ENCODE measurements around the gene TBR1. TPM values are rescaled to one million over a fixed set of nuclear protein-coding genes. Genes with fewer than 3 reads are reported as not detected.

TBR1 gene
- total RNA-seq, 1 donor from 2014 or later: 53.7 TPM

- DNase-seq: no peak
These were observed 11.8 kb downstream of the TBR1 start for GRCh38 chr2:161427664-161428587.

GRCh38 chr2:161430386-161430785 is 14.3 kb downstream of the TBR1 start:
- no peak for DNase-seq

GRCh38 chr2:161432107-161432506 is 16.0 kb downstream of the TBR1 start:
- DNase-seq: no peak

GRCh38 chr2:161434118-161434517 is 18.0 kb downstream of the TBR1 start:
- DNase-seq: no peak

- no peak for DNase-seq
These were observed 20.3 kb downstream of the TBR1 start for GRCh38 chr2:161436411-161436810.

- no peak for DNase-seq
These were observed 22.5 kb downstream of the TBR1 start for GRCh38 chr2:161438598-161438997.

- no peak for DNase-seq
These were observed 29.0 kb downstream of the TBR1 start for GRCh38 chr2:161445097-161445496.

- DNase-seq: no peak
These were observed 32.3 kb downstream of the TBR1 start for GRCh38 chr2:161448431-161448830.

- no peak for DNase-seq
These were observed 55.5 kb downstream of the TBR1 start for GRCh38 chr2:161471631-161472030.

- DNase-seq: no peak
These were observed 58.8 kb downstream of the TBR1 start for GRCh38 chr2:161474920-161475319.

Small RNAs within 50 kb of the gene (small RNA-seq; reads per million reads assigned to genes)
- gene RNA5SP108: not detected

Other genes starting within 250 kb of the TBR1 start
- gene PSMD14, start 107.9 kb upstream of the TBR1 start, total RNA-seq: 101 TPM
- gene SLC4A10, start 208.1 kb downstream of the TBR1 start, total RNA-seq: 88.1 TPM